ENCODE measurements around the gene RASGEF1C.

- no peak for TF ChIP-seq CTCF (IDR thresholded peaks at IDR 0.05; ENCODE audit: low read depth, low read length)
- TF ChIP-seq EZH2phosphoT487 (IDR thresholded peaks at IDR 0.05; ENCODE audit: low read depth), result no peak
Measured at GRCh38 chr5:180213256-180213600, 4.2 kb upstream of the RASGEF1C start.
